H9 (cell line): ENCODE results near the gene CATSPERE. TPM values are rescaled to one million over a fixed set of nuclear protein-coding genes. Genes with fewer than 3 reads are reported as not detected.

Experiments used
- DNase-seq: peaks from one replicate; pipeline ENCODE4 v3.0.0-alpha.2; 2017
- H2AFZ ChIP-seq: one replicate; pipeline ENCODE4 v1.6.1; 2013; ENCODE audit warnings: mild to moderate bottlenecking, low read length, control low read depth, moderate library complexity
- H2AK5ac ChIP-seq: 2 replicates; pipeline ENCODE4 v1.6.1; 2013; ENCODE audit warnings: low read length, control low read depth, mixed read lengths; ENCODE audit not compliant: insufficient read length
- H2BK120ac ChIP-seq: one replicate; pipeline ENCODE4 v1.6.1; 2013; ENCODE audit warnings: low read depth, mild to moderate bottlenecking, low read length, control low read depth, inconsistent platforms; ENCODE audit not compliant: poor library complexity, severe bottlenecking
- H2BK12ac ChIP-seq: 2 replicates; pipeline ENCODE4 v1.6.1; 2013; ENCODE audit warnings: low read length, control low read depth, mixed read lengths, low read depth; ENCODE audit not compliant: insufficient read length
- H2BK15ac ChIP-seq: 2 replicates; pipeline ENCODE4 v1.6.1; 2013; ENCODE audit warnings: low read depth, low read length, control low read depth
- H2BK20ac ChIP-seq: one replicate; pipeline ENCODE4 v1.6.1; 2013; ENCODE audit warnings: low read depth, mild to moderate bottlenecking, low read length, control low read depth, inconsistent platforms; ENCODE audit not compliant: poor library complexity, severe bottlenecking
- H2BK5ac ChIP-seq: 2 replicates; pipeline ENCODE4 v1.6.1; 2013; ENCODE audit warnings: low read length, control low read depth, mixed read lengths; ENCODE audit not compliant: insufficient read length
- H3K14ac ChIP-seq: 2 replicates; pipeline ENCODE4 v1.6.1; 2013; ENCODE audit warnings: low read length, control low read depth; ENCODE audit not compliant: insufficient read depth
- H3K18ac ChIP-seq: 2 replicates; pipeline ENCODE4 v1.6.1; 2013; ENCODE audit warnings: low read depth, mild to moderate bottlenecking, mixed read lengths, low read length, control low read depth; ENCODE audit not compliant: insufficient read length
- H3K23ac ChIP-seq: 2 replicates; pipeline ENCODE4 v1.6.1; 2013; ENCODE audit warnings: low read length, control low read depth, mixed read lengths, low read depth; ENCODE audit not compliant: insufficient read length
- H3K23me2 ChIP-seq: 2 replicates; pipeline ENCODE4 v1.6.1; 2013; ENCODE audit warnings: low read depth, mild to moderate bottlenecking, mixed read lengths, low read length, control low read depth; ENCODE audit not compliant: insufficient read length, poor library complexity, severe bottlenecking
- H3K27ac ChIP-seq: 2 replicates; pipeline ENCODE4 v1.5.1; 2013; ENCODE audit warnings: low read length, control low read depth, mixed read lengths, low read depth; ENCODE audit not compliant: insufficient read length
- H3K27me3 ChIP-seq: 2 replicates; pipeline ENCODE4 v1.6.1; 2013; ENCODE audit warnings: low read length, control low read depth, inconsistent platforms; ENCODE audit not compliant: insufficient read depth
- H3K4ac ChIP-seq: 2 replicates; pipeline ENCODE4 v1.6.1; 2013; ENCODE audit warnings: low read depth, mild to moderate bottlenecking, control low read depth, inconsistent platforms, low read length, moderate library complexity
- H3K4me1 ChIP-seq: 2 replicates; pipeline ENCODE4 v1.6.1; 2013; ENCODE audit warnings: low read length, control low read depth, inconsistent platforms; ENCODE audit not compliant: insufficient read depth
- H3K4me2 ChIP-seq: 2 replicates; pipeline ENCODE4 v1.6.1; 2013; ENCODE audit warnings: low read length, control low read depth, mixed read lengths; ENCODE audit not compliant: insufficient read length, insufficient read depth
- H3K56ac ChIP-seq: 2 replicates; pipeline ENCODE4 v1.6.1; 2013; ENCODE audit warnings: low read depth, mild to moderate bottlenecking, mixed read lengths, low read length, control low read depth; ENCODE audit not compliant: insufficient read length
- H3K79me1 ChIP-seq: 2 replicates; pipeline ENCODE4 v1.6.1; 2013; ENCODE audit warnings: low read depth, mild to moderate bottlenecking, moderate library complexity, low read length, control low read depth, inconsistent platforms; ENCODE audit not compliant: insufficient read depth, poor library complexity, severe bottlenecking
- H3K79me2 ChIP-seq: 2 replicates; pipeline ENCODE4 v1.6.1; 2013; ENCODE audit warnings: low read length, control low read depth, inconsistent platforms; ENCODE audit not compliant: insufficient read depth
- H3K9ac ChIP-seq: 2 replicates; pipeline ENCODE4 v1.6.1; 2013; ENCODE audit warnings: low read length, control low read depth, mixed read lengths; ENCODE audit not compliant: insufficient read length; ENCODE audit errors: extremely low read depth
- H3K9me3 ChIP-seq: one replicate; pipeline ENCODE4 v1.6.1; 2013; ENCODE audit warnings: low read depth, low read length, inconsistent platforms; ENCODE audit not compliant: control insufficient read depth
- H3T11ph ChIP-seq: one replicate; pipeline ENCODE4 v1.6.1; 2013; ENCODE audit warnings: mild to moderate bottlenecking, low read length, control low read depth, inconsistent platforms
- H4K20me1 ChIP-seq: one replicate; pipeline ENCODE4 v1.6.1; 2013; ENCODE audit not compliant: control insufficient read depth, insufficient read length, insufficient read depth
- H4K5ac ChIP-seq: 2 replicates; pipeline ENCODE4 v1.6.1; 2013; ENCODE audit warnings: low read depth, mild to moderate bottlenecking, mixed read lengths, low read length, control low read depth; ENCODE audit not compliant: insufficient read length
- H4K8ac ChIP-seq: replicated peaks from 2 replicates; pipeline ENCODE4 v1.6.1; 2013; ENCODE audit warnings: low read length, control low read depth, mixed read lengths, low read depth; ENCODE audit not compliant: insufficient read length
- H4K91ac ChIP-seq: 2 replicates; pipeline ENCODE4 v1.6.1; 2013; ENCODE audit warnings: low read depth, mild to moderate bottlenecking, moderate library complexity, mixed read lengths, low read length, control low read depth; ENCODE audit not compliant: insufficient read length
- H3K27ac Mint-ChIP-seq, 3 experiments: 2 replicates in 2 of 3; 3 replicates in 1 of 3; pipeline ENCODE4 v1.8.0; 2020 to 2021; ENCODE audit warnings: mixed read lengths in 3 of 3, mild to moderate bottlenecking in 1 of 3, moderate library complexity in 1 of 3
- H3K27me3 Mint-ChIP-seq: 2 replicates; pipeline ENCODE4 v1.8.0; 2021; ENCODE audit warnings: low read depth, mild to moderate bottlenecking, moderate library complexity, mixed read lengths
- H3K36me3 Mint-ChIP-seq, 3 experiments: 2 replicates in 2 of 3; 3 replicates in 1 of 3; pipeline ENCODE4 v1.8.0; 2020 to 2021; ENCODE audit warnings: low read depth in 3 of 3, mixed read lengths in 3 of 3; ENCODE audit not compliant: insufficient read depth in 1 of 3
- H3K4me1 Mint-ChIP-seq, 2 experiments: 2 replicates each; pipeline ENCODE4 v1.8.0; 2020; ENCODE audit warnings: mixed read lengths in 2 of 2
- H3K4me3 Mint-ChIP-seq, 2 experiments: 2 replicates in 1 of 2; 3 replicates in 1 of 2; pipeline ENCODE4 v1.8.0; 2020 to 2021; ENCODE audit warnings: mild to moderate bottlenecking in 2 of 2, mixed read lengths in 2 of 2, moderate library complexity in 1 of 2
- H3K9me3 Mint-ChIP-seq, 2 experiments: 2 replicates in 1 of 2; 3 replicates in 1 of 2; pipeline ENCODE4 v1.8.0; 2020; ENCODE audit warnings: mild to moderate bottlenecking in 2 of 2, mixed read lengths in 2 of 2, moderate library complexity in 1 of 2
- CTCF ChIP-seq: fragments of 200-600 bp; sonication (generic); conservative IDR thresholded peaks from 3 replicates; pipeline ENCODE4 v1.8.0; 2021; ENCODE audit warnings: antibody characterized with exemption, mild to moderate bottlenecking
- WGBS: extraction: QIAGEN DNeasy Blood & Tissue Kit; methylation state at CpG from one replicate; pipeline ENCODE4 v1.1.7; 2013; ENCODE audit warnings: missing lambda C conversion rate, low lambda C conversion rate, mixed read lengths; ENCODE audit not compliant: insufficient read length; ENCODE audit errors: extremely low coverage; 5-methylcytosine and 5-hydroxymethylcytosine counted together
- total RNA-seq: library from RNA; stranded (reverse); gene quantifications from 2 replicates; pipeline ENCODE4 v1.2.1, GENCODE V29; 2021

Gene CATSPERE
- total RNA-seq, 1 experiment from 2014 or later, result 0.31 TPM

DNA sequence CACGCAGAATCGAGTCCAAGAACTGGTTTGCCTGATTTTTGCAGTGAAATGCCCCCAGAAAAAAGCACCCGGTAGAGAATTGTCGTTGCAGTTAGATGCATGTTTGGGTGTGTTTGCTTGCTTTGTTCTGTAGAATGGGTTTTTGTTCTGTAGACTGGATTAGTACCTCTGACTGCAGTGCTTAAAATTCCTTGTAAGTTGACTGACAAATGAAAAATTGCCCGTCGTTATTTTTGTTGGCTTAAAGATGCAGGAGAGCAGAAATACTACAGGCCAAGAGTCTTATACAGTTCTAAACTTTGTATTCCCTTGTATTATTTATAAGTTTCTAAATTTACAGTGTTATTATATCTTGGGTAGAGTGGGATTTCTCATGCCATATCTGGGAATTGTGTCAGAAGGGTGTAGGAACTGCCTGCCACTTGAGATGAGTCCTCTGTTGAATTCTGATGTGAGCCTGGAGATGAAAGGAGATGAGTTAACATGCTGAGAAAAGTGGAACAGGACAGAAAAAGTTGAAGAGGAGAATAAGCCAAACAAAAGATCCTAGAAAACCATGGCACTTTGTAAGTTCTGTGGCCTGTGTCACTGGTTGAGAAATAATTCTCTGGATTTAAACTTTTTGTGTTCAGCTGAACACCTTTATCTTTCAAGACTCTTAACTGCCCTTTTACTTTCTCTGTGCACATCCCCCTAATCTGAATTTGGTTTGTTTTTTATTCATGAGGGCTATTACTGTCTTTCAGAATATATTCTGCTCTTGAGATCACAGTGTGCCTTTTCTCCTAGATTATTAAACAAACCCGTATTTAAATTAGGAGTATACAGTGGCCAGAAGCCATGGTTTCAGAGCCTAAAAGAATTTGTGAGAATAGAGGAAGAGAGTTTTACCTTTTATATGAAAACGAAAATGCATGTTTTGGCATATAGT lies 193.3 kb downstream of the CATSPERE start:
- Histone ChIP-seq H3K79me1 (peaks cover 5% of the 10 kb centered on the region), H4K91ac (no peak overlapping the region), H3K9me3 (no peaks in the 10 kb centered on the region), H3T11ph (no peak overlapping the region), H2BK5ac (no peak overlapping the region), H2AFZ (no peak overlapping the region), H3K9ac (peak overlapping the region; percentile 89), H2BK15ac (no peak overlapping the region), H4K8ac (no peak overlapping the region), H4K5ac (no peak overlapping the region), H3K4me1 (peaks cover 15% of the 10 kb centered on the region), H2AK5ac (no peak overlapping the region), H2BK12ac (no peak overlapping the region), H3K27me3 (no peaks in the 10 kb centered on the region), H2BK120ac (no peak overlapping the region), H4K20me1 (peaks cover 2% of the 10 kb centered on the region), H3K18ac (no peak overlapping the region), H3K79me2 (peaks cover 42% of the 10 kb centered on the region), H3K56ac (no peak overlapping the region), H3K4ac (no peak overlapping the region), H3K14ac (no peak overlapping the region), H3K23me2 (peaks cover 10% of the 10 kb centered on the region), H3K27ac (no peak overlapping the region), H3K23ac (no peak overlapping the region), H2BK20ac (no peak overlapping the region), H3K4me2 (peak overlapping the region; percentile 72)
- Mint-ChIP-seq H3K4me1 (peaks cover 50 to 52% of the 10 kb centered on the region in 2 experiments), H3K4me3 (no peak overlapping the region), H3K27me3 (no peaks in the 10 kb centered on the region; the same call in 1 of the 2 replicates), H3K9me3 (no peaks in the 10 kb centered on the region; a peak in 2 of 5 replicates), H3K36me3 (peaks cover 15 to 22% (median 18%) of the 10 kb centered on the region in 3 experiments), H3K27ac (no peak overlapping the region)
- no peak for DNase-seq
- no CpG with 5 or more reads among the region's 8 CpGs for WGBS
- no peak for TF ChIP-seq CTCF
